Measurements from ENCODE around the gene CEP128. TPM values are rescaled to one million over a fixed set of nuclear protein-coding genes. Genes with fewer than 3 reads are reported as not detected.

CEP128 gene
- total RNA-seq, 1 experiment from 2014 or later = 12.0 TPM

DNA sequence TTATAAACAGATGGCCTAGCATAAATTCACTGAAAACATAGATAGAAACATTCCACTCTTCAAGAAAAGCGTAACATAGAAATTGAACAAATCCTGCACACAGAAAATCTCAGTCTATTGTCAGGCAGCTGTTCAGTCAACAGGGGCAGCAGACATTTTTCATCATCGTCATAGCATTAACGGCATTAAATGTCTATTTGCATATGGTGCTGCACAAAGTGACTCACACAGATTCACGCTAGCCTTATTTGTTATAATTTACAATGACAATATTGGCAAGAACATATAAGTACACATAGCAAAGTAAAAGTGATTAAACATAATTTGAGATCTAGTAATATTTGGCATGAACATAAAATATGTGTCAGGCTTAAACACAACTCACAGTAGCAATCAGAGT is 95.7 kb downstream of the CEP128 start:
- no peak for ATAC-seq
- ChIA-PET POLR2A (no interaction called here), CTCF (no interaction called here)
- no peaks in the 10 kb centered on the region for H3K4me1 Mint-ChIP-seq
- no peaks in the 10 kb centered on the region for H3K27me3 Mint-ChIP-seq (ENCODE audit: low read depth)
- DNase-seq (ENCODE audit: low spot score) = no peak
- H3K36me3 Mint-ChIP-seq = no peaks in the 10 kb centered on the region
- no peak for TF ChIP-seq OVOL2 (CRISPR knock-in tag; IDR thresholded peaks at IDR 0.05; ENCODE audit: borderline replicate concordance)
- TF ChIP-seq, protein P1, sequence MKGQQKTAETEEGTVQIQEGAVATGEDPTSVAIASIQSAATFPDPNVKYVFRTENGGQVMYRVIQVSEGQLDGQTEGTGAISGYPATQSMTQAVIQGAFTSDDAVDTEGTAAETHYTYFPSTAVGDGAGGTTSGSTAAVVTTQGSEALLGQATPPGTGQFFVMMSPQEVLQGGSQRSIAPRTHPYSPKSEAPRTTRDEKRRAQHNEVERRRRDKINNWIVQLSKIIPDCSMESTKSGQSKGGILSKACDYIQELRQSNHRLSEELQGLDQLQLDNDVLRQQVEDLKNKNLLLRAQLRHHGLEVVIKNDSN (CRISPR knock-in tag; IDR thresholded peaks at IDR 0.05) = no peak
- TF ChIP-seq NR3C1 (CRISPR knock-in tag; conservative IDR thresholded peaks at IDR 0.05; ENCODE audit: low read depth) = no peak
- TF ChIP-seq ZNF138 (CRISPR knock-in tag; conservative IDR thresholded peaks at IDR 0.05) = no peak
- TF ChIP-seq, protein P2, sequence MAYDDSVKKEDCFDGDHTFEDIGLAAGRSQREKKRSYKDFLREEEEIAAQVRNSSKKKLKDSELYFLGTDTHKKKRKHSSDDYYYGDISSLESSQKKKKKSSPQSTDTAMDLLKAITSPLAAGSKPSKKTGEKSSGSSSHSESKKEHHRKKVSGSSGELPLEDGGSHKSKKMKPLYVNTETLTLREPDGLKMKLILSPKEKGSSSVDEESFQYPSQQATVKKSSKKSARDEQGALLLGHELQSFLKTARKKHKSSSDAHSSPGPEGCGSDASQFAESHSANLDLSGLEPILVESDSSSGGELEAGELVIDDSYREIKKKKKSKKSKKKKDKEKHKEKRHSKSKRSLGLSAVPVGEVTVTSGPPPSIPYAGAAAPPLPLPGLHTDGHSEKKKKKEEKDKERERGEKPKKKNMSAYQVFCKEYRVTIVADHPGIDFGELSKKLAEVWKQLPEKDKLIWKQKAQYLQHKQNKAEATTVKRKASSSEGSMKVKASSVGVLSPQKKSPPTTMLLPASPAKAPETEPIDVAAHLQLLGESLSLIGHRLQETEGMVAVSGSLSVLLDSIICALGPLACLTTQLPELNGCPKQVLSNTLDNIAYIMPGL (CRISPR knock-in tag; IDR thresholded peaks at IDR 0.05) = no peak
- TF ChIP-seq ZBTB21 (CRISPR knock-in tag; IDR thresholded peaks at IDR 0.05; ENCODE audit: borderline replicate concordance) = no peak
- TF ChIP-seq, protein P3, sequence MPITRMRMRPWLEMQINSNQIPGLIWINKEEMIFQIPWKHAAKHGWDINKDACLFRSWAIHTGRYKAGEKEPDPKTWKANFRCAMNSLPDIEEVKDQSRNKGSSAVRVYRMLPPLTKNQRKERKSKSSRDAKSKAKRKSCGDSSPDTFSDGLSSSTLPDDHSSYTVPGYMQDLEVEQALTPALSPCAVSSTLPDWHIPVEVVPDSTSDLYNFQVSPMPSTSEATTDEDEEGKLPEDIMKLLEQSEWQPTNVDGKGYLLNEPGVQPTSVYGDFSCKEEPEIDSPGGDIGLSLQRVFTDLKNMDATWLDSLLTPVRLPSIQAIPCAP (CRISPR knock-in tag; IDR thresholded peaks at IDR 0.05) = no peak
- TF ChIP-seq, protein P4, sequence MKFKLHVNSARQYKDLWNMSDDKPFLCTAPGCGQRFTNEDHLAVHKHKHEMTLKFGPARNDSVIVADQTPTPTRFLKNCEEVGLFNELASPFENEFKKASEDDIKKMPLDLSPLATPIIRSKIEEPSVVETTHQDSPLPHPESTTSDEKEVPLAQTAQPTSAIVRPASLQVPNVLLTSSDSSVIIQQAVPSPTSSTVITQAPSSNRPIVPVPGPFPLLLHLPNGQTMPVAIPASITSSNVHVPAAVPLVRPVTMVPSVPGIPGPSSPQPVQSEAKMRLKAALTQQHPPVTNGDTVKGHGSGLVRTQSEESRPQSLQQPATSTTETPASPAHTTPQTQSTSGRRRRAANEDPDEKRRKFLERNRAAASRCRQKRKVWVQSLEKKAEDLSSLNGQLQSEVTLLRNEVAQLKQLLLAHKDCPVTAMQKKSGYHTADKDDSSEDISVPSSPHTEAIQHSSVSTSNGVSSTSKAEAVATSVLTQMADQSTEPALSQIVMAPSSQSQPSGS (CRISPR knock-in tag; IDR thresholded peaks at IDR 0.05; ENCODE audit: borderline replicate concordance, low read depth) = no peak
- TF ChIP-seq CREM (CRISPR knock-in tag; IDR thresholded peaks at IDR 0.05) = no peak
- no peak for TF ChIP-seq HMGA2 (CRISPR knock-in tag; IDR thresholded peaks at IDR 0.05)
- TF ChIP-seq GABPB1 (CRISPR knock-in tag; IDR thresholded peaks at IDR 0.05) = no peak
- TF ChIP-seq JAZF1 (CRISPR knock-in tag; IDR thresholded peaks at IDR 0.05) = no peak
- no peak for TF ChIP-seq EMX1 (CRISPR knock-in tag; IDR thresholded peaks at IDR 0.05)
- no peak overlapping the region for H3K4me3 Mint-ChIP-seq
- no peaks in the 10 kb centered on the region for H3K9me3 Mint-ChIP-seq
- no peak overlapping the region for H3K27ac Mint-ChIP-seq

DNA sequence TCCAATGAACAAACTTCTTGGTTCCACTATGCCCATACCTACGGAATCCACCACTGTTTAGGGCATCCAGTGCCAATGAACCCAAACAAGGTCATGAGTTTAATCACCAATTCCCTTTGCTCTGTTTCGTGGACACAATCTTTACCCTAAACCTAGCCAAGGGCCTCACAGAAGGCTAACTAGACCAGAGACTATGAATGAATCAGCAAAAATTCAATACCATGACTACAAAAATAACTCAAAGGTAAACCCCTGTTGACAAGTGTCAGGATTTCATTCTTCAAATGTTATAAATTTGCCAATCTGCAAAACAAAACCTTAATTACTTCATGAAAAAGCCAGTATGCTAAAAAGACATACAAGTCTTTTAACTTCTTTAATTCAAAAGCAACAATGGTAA is 96.7 kb downstream of the CEP128 start:
- ChIA-PET POLR2A (no interaction called here), CTCF (no interaction called here)
- H3K27ac Mint-ChIP-seq = no peak overlapping the region
- ATAC-seq (no peak), DNase-seq (ENCODE audit: low spot score) (no peak)
- no peak for TF ChIP-seq FOXK1 (CRISPR knock-in tag; IDR thresholded peaks at IDR 0.05)
- H3K4me1 Mint-ChIP-seq = no peaks in the 10 kb centered on the region
- no peaks in the 10 kb centered on the region for H3K36me3 Mint-ChIP-seq
- no peaks in the 10 kb centered on the region for H3K9me3 Mint-ChIP-seq
- H3K27me3 Mint-ChIP-seq (ENCODE audit: low read depth) = no peaks in the 10 kb centered on the region
- H3K4me3 Mint-ChIP-seq = no peak overlapping the region

DNA sequence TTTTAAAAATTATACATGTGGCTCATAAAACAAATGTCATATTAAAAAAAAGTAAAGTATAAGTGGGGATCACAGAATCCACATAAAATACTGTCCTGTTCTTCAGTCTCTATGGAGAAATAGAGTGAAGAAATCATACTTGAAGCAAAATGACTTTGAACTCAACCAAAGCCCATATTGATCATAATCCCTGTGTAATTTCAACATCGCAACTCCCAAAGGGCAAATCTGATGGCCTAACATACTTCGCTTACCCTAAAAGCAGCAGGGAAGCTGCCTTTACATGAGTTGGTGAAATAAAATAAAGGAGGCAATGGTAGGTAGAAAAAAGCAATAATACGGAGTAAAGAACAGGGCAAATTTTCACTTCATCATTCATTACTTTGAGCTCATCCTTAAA is 101.8 kb downstream of the CEP128 start:
- H3K27me3 Mint-ChIP-seq (ENCODE audit: low read depth) = no peaks in the 10 kb centered on the region
- H3K4me1 Mint-ChIP-seq = no peaks in the 10 kb centered on the region
- no peak overlapping the region for H3K27ac Mint-ChIP-seq
- CTCF ChIA-PET = interaction anchor here (1.3 kb wide), 1 partner anchor 148 kb away, joined by 3 read pairs; no protein-coding TSS in a partner anchor
- ATAC-seq = no peak
- TF ChIP-seq FOXK1 (CRISPR knock-in tag; IDR thresholded peaks at IDR 0.05) (no peak), GABPB1 (CRISPR knock-in tag; IDR thresholded peaks at IDR 0.05) (no peak), ZNF416 (CRISPR knock-in tag; IDR thresholded peaks at IDR 0.05) (no peak)
- TF ChIP-seq, protein P3 (CRISPR knock-in tag; IDR thresholded peaks at IDR 0.05) = no peak
- TF ChIP-seq, protein P5, sequence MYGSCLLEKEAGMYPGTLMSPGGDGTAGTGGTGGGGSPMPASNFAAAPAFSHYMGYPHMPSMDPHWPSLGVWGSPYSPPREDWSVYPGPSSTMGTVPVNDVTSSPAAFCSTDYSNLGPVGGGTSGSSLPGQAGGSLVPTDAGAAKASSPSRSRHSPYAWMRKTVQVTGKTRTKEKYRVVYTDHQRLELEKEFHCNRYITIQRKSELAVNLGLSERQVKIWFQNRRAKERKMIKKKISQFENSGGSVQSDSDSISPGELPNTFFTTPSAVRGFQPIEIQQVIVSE (CRISPR knock-in tag; IDR thresholded peaks at IDR 0.05; ENCODE audit: borderline replicate concordance) = no peak
- TF ChIP-seq, protein P6, sequence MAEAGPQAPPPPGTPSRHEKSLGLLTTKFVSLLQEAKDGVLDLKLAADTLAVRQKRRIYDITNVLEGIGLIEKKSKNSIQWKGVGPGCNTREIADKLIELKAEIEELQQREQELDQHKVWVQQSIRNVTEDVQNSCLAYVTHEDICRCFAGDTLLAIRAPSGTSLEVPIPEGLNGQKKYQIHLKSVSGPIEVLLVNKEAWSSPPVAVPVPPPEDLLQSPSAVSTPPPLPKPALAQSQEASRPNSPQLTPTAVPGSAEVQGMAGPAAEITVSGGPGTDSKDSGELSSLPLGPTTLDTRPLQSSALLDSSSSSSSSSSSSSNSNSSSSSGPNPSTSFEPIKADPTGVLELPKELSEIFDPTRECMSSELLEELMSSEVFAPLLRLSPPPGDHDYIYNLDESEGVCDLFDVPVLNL (CRISPR knock-in tag; IDR thresholded peaks at IDR 0.05; ENCODE audit: borderline replicate concordance, low read depth) = no peak
- H3K4me3 Mint-ChIP-seq = no peak overlapping the region
- H3K9me3 Mint-ChIP-seq = no peaks in the 10 kb centered on the region
- no peaks in the 10 kb centered on the region for H3K36me3 Mint-ChIP-seq
- POLR2A ChIA-PET = no interaction called here
- DNase-seq (ENCODE audit: low spot score) = no peak

Data from WTC11 (cell line).